ENCODE measurements around the gene ZC3H10.
"Not testable (repeated sequence)": the region's sequence is repeated elsewhere in the genome, so short reads cannot be mapped to it uniquely, and the experiment has no call there.

ZC3H10 gene, protein sequence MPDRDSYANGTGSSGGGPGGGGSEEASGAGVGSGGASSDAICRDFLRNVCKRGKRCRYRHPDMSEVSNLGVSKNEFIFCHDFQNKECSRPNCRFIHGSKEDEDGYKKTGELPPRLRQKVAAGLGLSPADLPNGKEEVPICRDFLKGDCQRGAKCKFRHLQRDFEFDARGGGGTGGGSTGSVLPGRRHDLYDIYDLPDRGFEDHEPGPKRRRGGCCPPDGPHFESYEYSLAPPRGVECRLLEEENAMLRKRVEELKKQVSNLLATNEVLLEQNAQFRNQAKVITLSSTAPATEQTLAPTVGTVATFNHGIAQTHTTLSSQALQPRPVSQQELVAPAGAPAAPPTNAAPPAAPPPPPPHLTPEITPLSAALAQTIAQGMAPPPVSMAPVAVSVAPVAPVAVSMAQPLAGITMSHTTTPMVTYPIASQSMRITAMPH

GRCh38 chr12:56117778-56118687 is at the start of gene ZC3H10:
Gene ZC3H10 (plus strand): TSS chr12:56118266. CDS start chr12:56120563, 2,297 bp downstream.
- peak; percentile 99 for DNase-seq

- DNase-seq = no peak
Observed at GRCh38 chr12:56071648-56072047, 46.4 kb upstream of the ZC3H10 start.

DNA sequence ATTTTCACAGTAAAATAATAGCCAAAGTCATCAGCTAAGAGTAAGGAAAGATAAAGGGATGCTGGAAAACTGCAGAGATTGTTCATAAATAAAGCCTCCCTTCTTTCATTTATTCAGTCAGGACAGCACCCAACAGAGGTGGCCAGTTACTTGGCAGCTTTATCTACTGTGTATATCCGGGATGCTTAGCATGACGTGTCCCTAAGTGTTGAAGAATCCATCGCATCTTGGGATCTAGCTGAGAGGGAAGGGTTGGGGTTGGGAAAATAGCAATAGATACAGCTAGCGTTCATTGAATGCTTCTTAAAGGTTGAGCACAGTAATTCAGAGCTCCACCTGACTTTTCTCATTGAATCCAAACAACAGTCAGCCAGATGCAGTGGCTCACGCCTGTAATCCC is 43.7 kb upstream of the ZC3H10 start:
- DNase-seq = no peak

GRCh38 chr12:56077966-56078365 is 40.1 kb upstream of the ZC3H10 start:
- not testable (repeated sequence) for DNase-seq

- no peak for DNase-seq
Observed at GRCh38 chr12:56078427-56078826, 39.6 kb upstream of the ZC3H10 start.

- DNase-seq = peak; percentile 44
Observed at GRCh38 chr12:56078931-56079722, 38.9 kb upstream of the ZC3H10 start.

- DNase-seq = no peak
Observed at GRCh38 chr12:56079723-56080555, 38.1 kb upstream of the ZC3H10 start, which contains the start of gene ERBB3. Gene ERBB3 (plus strand): TSS chr12:56080165. CDS start chr12:56080301, 136 bp downstream.

DNA sequence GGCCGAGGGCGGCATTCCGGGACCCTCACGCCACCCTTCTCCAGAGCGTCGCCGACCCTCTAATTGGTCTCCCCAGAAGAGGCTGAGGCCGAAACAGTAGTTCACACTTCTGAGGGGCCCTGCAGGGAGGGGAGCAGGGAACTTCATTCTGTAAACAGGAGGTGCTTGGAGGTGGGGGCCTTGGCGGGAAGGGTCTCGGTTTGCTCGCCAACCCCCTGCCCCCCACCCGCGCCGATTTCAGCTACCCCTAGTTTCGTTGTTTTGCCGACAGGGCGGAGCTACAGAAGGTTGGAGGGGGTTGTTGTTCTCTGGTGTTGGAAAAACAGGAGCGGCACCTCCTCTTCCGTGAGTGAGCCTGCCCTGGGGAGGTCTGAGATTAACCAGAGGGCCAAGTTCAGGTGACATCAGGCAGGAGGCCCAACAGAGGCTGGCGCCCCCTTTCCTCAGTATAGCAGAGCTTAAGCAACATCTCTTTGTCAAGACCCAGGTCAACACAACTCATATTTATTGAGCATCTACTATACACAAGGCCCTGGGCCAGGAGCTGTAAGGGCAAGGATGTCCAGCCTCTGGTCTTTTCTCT is 37.4 kb upstream of the ZC3H10 start:
- DNase-seq = no peak

GRCh38 chr12:56081393-56082347 is 36.4 kb upstream of the ZC3H10 start:
- DNase-seq = no peak

- no peak for DNase-seq
Observed at GRCh38 chr12:56082382-56082781, 35.7 kb upstream of the ZC3H10 start.

DNA sequence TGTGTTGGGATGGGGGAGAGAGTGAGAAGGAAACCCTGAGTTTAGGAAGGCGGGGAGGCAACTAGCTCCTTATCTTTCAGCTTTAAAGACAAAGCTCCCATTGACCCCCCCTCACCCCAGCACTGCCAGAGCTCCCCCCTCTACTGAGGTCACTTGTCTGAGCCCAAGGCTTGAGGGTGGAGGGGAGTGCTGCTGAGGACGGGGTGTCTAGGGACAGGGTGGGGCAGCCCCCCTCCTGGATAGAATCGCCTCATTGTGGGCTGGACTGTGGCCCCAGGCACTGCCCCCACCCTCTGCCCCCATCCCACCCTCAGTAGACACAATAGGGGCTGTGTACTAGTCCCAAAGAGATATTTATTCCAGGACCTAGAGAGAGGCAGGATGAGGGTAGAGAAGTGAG is 35.1 kb upstream of the ZC3H10 start:
- no peak for DNase-seq

GRCh38 chr12:56084958-56085543 is 33.0 kb upstream of the ZC3H10 start:
- DNase-seq = no peak

DNA sequence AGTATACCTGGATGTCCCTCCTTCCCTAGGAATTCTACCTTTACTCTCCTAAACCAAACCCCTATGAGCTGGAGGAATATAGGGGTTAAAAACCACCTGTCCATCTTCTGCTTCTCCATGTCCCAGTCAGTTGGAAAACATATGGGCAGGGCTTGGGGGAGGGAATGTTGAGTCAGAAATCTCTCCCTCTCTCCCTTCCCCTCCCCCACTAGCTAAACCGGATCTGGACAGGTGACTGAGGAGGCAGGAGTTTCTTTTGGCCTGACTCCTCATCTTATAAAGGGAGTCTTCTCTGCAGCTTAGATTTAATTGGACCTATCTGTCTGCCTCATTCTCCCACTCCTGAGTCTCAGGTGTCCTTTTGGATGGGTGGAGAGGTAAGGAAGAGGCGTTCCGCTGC is 32.0 kb upstream of the ZC3H10 start:
- no peak for DNase-seq

- no peak for DNase-seq
Observed at GRCh38 chr12:56086608-56087007, 31.5 kb upstream of the ZC3H10 start.

DNA sequence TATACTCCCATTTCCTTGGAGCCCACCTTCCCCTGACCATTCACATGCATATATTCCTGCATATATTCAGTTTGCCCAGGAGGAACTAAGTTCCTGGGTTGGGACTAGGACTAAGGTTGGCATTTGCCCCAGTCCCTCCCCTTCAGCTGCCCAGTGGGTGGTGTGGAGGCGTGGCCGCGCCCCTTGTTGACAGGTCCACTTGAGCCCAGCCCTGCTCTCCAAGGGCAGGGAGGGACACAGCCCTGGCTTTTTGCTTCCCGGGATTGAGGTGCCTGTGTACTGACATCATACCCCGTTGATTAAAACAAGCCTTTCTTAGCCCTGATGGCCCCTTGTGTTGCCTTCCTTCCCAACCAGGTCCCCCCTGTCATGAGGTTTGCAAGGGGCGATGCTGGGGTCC is 30.8 kb upstream of the ZC3H10 start:
- no peak for DNase-seq

GRCh38 chr12:56097738-56098137 is 20.3 kb upstream of the ZC3H10 start:
- no peak for DNase-seq

DNA sequence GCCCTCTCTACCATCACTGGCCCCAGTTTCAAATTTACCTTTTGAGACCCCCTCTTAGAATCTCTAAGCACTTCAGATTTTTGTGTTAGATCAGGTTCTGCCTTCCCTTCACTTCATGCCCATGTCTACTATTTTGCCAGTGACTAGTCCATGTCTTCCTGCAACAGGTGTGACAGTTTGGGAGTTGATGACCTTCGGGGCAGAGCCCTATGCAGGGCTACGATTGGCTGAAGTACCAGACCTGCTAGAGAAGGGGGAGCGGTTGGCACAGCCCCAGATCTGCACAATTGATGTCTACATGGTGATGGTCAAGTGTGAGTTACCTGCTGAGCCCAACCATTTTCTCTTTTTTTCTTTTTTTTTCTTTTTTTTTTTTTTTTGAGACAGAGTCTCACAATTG is 19.5 kb upstream of the ZC3H10 start:
- no peak for DNase-seq

DNA sequence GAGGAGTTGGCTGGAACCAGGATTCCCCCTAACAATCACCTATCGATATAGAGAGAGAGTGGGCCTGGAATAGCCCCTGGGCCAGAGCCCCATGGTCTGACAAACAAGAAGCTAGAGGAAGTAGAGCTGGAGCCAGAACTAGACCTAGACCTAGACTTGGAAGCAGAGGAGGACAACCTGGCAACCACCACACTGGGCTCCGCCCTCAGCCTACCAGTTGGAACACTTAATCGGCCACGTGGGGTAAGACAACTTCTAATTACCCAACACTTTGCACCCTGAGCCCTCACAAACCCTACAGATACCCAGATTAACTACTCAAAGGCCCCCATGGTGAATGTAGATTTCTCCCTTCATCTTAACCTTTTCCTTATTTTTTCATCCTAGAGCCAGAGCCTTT is 18.3 kb upstream of the ZC3H10 start:
- DNase-seq = no peak

DNA sequence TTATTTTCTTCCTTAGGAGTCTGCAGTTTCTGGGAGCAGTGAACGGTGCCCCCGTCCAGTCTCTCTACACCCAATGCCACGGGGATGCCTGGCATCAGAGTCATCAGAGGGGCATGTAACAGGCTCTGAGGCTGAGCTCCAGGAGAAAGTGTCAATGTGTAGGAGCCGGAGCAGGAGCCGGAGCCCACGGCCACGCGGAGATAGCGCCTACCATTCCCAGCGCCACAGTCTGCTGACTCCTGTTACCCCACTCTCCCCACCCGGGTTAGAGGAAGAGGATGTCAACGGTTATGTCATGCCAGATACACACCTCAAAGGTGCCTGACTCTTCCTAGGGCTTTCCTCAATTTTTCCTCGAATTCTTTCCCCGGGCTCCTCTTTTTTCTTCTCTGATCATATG is 17.0 kb upstream of the ZC3H10 start:
- DNase-seq = no peak

- DNase-seq = no peak
Observed at GRCh38 chr12:56102683-56103065, 15.4 kb upstream of the ZC3H10 start.

Data from DMS 273 treated with DMSO at 0.1 percent for 48 hours (cell line).